GM12865 (cell line): ENCODE results near the gene SKI.
"Not testable (repeated sequence)": the region's sequence is repeated elsewhere in the genome, so short reads cannot be mapped to it uniquely, and the experiment has no call there.

Source experiments
- DNase-seq: peaks from one replicate; pipeline ENCODE4 v3.0.0; 2010; ENCODE audit warnings: low read depth
- H3K4me3 ChIP-seq: 2 replicates; pipeline ENCODE4 v1.5.1; 2011; ENCODE audit warnings: mild to moderate bottlenecking, low read depth, low read length, control low read depth
- CTCF ChIP-seq: IDR thresholded peaks from 2 replicates; pipeline ENCODE4 v1.5.1; 2011; ENCODE audit warnings: low read length, control low read depth, low read depth, inconsistent platforms; ENCODE audit not compliant: insufficient read depth; ENCODE audit errors: missing control alignments

The SKI gene

GRCh38 chr1:2327841-2328240, 99.7 kb downstream of the SKI start:
- no peak for TF ChIP-seq CTCF
- no peak for DNase-seq
- no peak overlapping the region for H3K4me3 ChIP-seq

GRCh38 chr1:2328676-2329455, 100.7 kb downstream of the SKI start:
- no peak overlapping the region for H3K4me3 ChIP-seq
- no peak for DNase-seq
- TF ChIP-seq CTCF: no peak

GRCh38 chr1:2330035-2330434, 101.9 kb downstream of the SKI start:
- DNase-seq: no peak
- H3K4me3 ChIP-seq: no peak overlapping the region
- no peak for TF ChIP-seq CTCF

GRCh38 chr1:2330519-2331199, 102.5 kb downstream of the SKI start:
- DNase-seq: no peak
- TF ChIP-seq CTCF: no peak
- H3K4me3 ChIP-seq: no peak overlapping the region

- H3K4me3 ChIP-seq: no peak overlapping the region
- no peak for DNase-seq
- no peak for TF ChIP-seq CTCF
Measured at GRCh38 chr1:2331200-2331544, 103.1 kb downstream of the SKI start.

- DNase-seq, H3K4me3 ChIP-seq: not testable (repeated sequence)
Measured at GRCh38 chr1:2331580-2331979, 103.5 kb downstream of the SKI start.

GRCh38 chr1:2334366-2334765, 106.2 kb downstream of the SKI start:
- DNase-seq: no peak
- H3K4me3 ChIP-seq: no peak overlapping the region
- no peak for TF ChIP-seq CTCF
